HG03565 (cell line): ENCODE data around the gene BAZ1B.
"Not testable (repeated sequence)": the region's sequence is repeated elsewhere in the genome, so short reads cannot be mapped to it uniquely, and the experiment has no call there.

ENCODE experiments used
- ATAC-seq: cut with Tn5 transposase; IDR thresholded peaks from one replicate; pipeline ENCODE4 v1.9.1; 2021; ENCODE audit warnings: mild to moderate bottlenecking, moderate library complexity; ENCODE audit not compliant: unreplicated experiment

The BAZ1B gene

GRCh38 chr7:73429622-73430505 is 92.2 kb downstream of the BAZ1B start:
- ATAC-seq, result no peak

GRCh38 chr7:73429215-73429614 is 92.9 kb downstream of the BAZ1B start:
- no peak for ATAC-seq

GRCh38 chr7:73427902-73428787 is 93.9 kb downstream of the BAZ1B start:
- ATAC-seq, result no peak

- ATAC-seq, result no peak
These were observed 96.1 kb downstream of the BAZ1B start for GRCh38 chr7:73426016-73426415.

GRCh38 chr7:73425356-73425983 is 96.6 kb downstream of the BAZ1B start:
- no peak for ATAC-seq

GRCh38 chr7:73424489-73424885 is 97.6 kb downstream of the BAZ1B start:
- no peak for ATAC-seq

GRCh38 chr7:73423519-73424488 is 98.3 kb downstream of the BAZ1B start:
- no peak for ATAC-seq

- not testable (repeated sequence) for ATAC-seq
These were observed 101.5 kb downstream of the BAZ1B start for GRCh38 chr7:73420610-73421009.

GRCh38 chr7:73420016-73420415 is 102.1 kb downstream of the BAZ1B start:
- not testable (repeated sequence) for ATAC-seq

- ATAC-seq, result no peak
These were observed 103.9 kb downstream of the BAZ1B start for GRCh38 chr7:73418113-73418703.

GRCh38 chr7:73410541-73411131 is 111.5 kb downstream of the BAZ1B start:
- ATAC-seq, result not testable (repeated sequence)

- ATAC-seq, result not testable (repeated sequence)
These were observed 117.2 kb downstream of the BAZ1B start for GRCh38 chr7:73404860-73405259.

- not testable (repeated sequence) for ATAC-seq
These were observed 122.7 kb downstream of the BAZ1B start for GRCh38 chr7:73399185-73400050.

- ATAC-seq, result no peak
These were observed 124.4 kb downstream of the BAZ1B start for GRCh38 chr7:73397521-73398281.

- ATAC-seq, result no peak
These were observed 126.3 kb downstream of the BAZ1B start for GRCh38 chr7:73395538-73396503.

GRCh38 chr7:73394422-73394821 is 127.7 kb downstream of the BAZ1B start:
- no peak for ATAC-seq
